Measurements from ENCODE around the gene CARNS1. TPM values are rescaled to one million over a fixed set of nuclear protein-coding genes. Genes with fewer than 3 reads are reported as not detected.

CARNS1 gene
- total and polyA plus RNA-seq, 2 of the 8 experiments (the other 6 are each of a cell fraction or from before 2014, with no cell fraction given) = 0.82 to 1.1 TPM

DNA sequence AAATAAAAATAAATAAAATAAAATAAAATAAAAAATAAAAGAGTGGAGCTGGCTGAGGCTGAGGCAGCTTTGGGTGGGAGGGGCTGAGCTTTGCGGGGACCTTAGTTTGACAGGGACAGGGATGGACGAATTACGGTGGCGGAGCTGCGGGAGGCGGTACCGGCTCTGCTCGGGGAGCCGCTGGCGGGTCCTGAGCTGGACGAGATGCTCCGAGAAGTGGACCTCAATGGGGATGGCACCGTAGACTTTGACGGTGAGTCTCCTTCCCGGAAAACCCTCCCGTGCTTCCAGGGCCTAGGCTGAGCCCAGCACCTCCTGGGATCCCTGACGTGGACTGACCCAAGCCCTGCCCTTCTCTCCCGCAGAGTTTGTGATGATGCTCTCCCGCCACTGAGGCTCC, 42.8 kb downstream of the CARNS1 start (continued):
- no peak for TF ChIP-seq SP2 (IDR thresholded peaks at IDR 0.05; ENCODE audit: low read length)
- TF ChIP-seq EP300 (IDR thresholded peaks at IDR 0.05; ENCODE audit: borderline replicate concordance in 1 of 2, low read depth in 2 of 2, low read length in 2 of 2) = no peak
- no peak for TF ChIP-seq JUND (IDR thresholded peaks at IDR 0.05; ENCODE audit: low read length)
- no peak for TF ChIP-seq CHD1 (IDR thresholded peaks at IDR 0.05; ENCODE audit: low read depth, low read length)
- TF ChIP-seq BACH1 (IDR thresholded peaks at IDR 0.05; ENCODE audit: low read length) = no peak
